H1 (cell line): ENCODE data around the gene AKR7A3. TPM values are rescaled to one million over a fixed set of nuclear protein-coding genes. Genes with fewer than 3 reads are reported as not detected.

Experiments used
- EZH2 ChIP-seq: fragments of 200-600 bp; sonication (generic); IDR thresholded peaks from 2 replicates; pipeline ENCODE4 v1.7.1; 2012; ENCODE audit warnings: low read depth, mild to moderate bottlenecking, moderate library complexity, low read length, inconsistent platforms; ENCODE audit not compliant: severe bottlenecking
- FOSL1 ChIP-seq: IDR thresholded peaks from 2 replicates; pipeline ENCODE4 v1.6.1; 2011; ENCODE audit warnings: mild to moderate bottlenecking, low read depth, low read length, moderate library complexity; ENCODE audit not compliant: insufficient read depth
- RXRA ChIP-seq: IDR thresholded peaks from 2 replicates; pipeline ENCODE4 v1.6.1; 2011; ENCODE audit warnings: low read depth, mild to moderate bottlenecking, low read length, moderate library complexity; ENCODE audit not compliant: insufficient read depth
- SIRT6 ChIP-seq: IDR thresholded peaks from one replicate; pipeline ENCODE4 v1.7.1; 2012; ENCODE audit warnings: low read length, inconsistent platforms
- SP1 ChIP-seq: IDR thresholded peaks from 2 replicates; pipeline ENCODE4 v1.6.1; 2011; ENCODE audit warnings: low read depth, low read length
- SP2 ChIP-seq: IDR thresholded peaks from 2 replicates; pipeline ENCODE4 v1.6.1; 2012; ENCODE audit warnings: mild to moderate bottlenecking, low read length, inconsistent platforms
- TAF7 ChIP-seq: optimal IDR thresholded peaks from 2 replicates; pipeline ENCODE3; 2011; ENCODE audit warnings: low read depth, mild to moderate bottlenecking, inconsistent platforms, low read length, moderate library complexity, borderline replicate concordance
- polyA plus RNA-seq, 7 experiments: library from polyadenylated mRNA; depleted of rRNA in 3 of 7; stranded (reverse) in 5 of 7; unstranded in 2 of 7; fragments of >200 nt in 5 of 7; fragments of 200-250 nt in 2 of 7; gene quantifications; 1 replicate in 5 of 7; 2 replicates in 1 of 7; 4 replicates in 1 of 7; pipeline versions ENCODE4 v1.2.1 to v1.2.3, GENCODE V29; 2011 to 2013; ENCODE audit warnings: missing spikeins in 2 of 7, mixed read lengths in 2 of 7
- total RNA-seq: library from RNA; stranded (reverse); fragmentation: NEBNext Ultra II Directional; extraction: Animal tissue kit (Norgen Biotek cat#: 25700); gene quantifications from 2 replicates; pipeline ENCODE4 v1.2.1, GENCODE V29; 2021
- TF ChIP-seq, protein P1 (sequence below): fragments of 300-600 bp; sonication (generic); IDR thresholded peaks from 2 replicates; pipeline ENCODE4 v1.7.1; 2012; ENCODE audit warnings: low read length, moderate library complexity, mild to moderate bottlenecking, inconsistent platforms; ENCODE audit not compliant: insufficient replicate concordance
- TF ChIP-seq, protein P2 (sequence below), 3 experiments: IDR thresholded peaks; 1 replicate in 2 of 3; 2 replicates in 1 of 3; pipeline versions ENCODE4 v1.5.1 to v1.6.1; 2011; ENCODE audit warnings: low read length in 3 of 3, mild to moderate bottlenecking in 3 of 3, inconsistent platforms in 2 of 3, low read depth in 1 of 3, moderate library complexity in 1 of 3; ENCODE audit not compliant: insufficient read depth in 1 of 3; ENCODE audit errors: control extremely low read depth in 1 of 3

Gene AKR7A3
- total and polyA plus RNA-seq, 2 of the 8 experiments (the other 6 are each of a cell fraction or from before 2014, with no cell fraction given): 0.62 to 0.65 TPM

DNA sequence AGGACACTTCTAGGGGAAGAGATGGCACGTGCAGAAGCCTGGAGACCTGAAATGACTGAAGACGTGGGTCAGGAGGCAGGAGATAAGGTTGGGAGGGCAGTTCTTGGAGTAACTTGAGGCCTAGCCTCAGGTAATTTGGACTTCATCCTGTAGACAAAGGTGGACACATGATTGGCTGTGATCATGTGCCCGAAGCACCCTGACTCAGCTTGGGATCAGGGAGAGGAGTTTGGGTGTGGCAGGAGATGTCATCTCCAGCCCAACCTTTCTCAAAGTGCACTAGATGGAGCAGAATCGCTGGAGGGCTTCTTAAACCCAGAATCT, 25.0 kb upstream of the AKR7A3 start (continued):
- TF ChIP-seq, protein P1, sequence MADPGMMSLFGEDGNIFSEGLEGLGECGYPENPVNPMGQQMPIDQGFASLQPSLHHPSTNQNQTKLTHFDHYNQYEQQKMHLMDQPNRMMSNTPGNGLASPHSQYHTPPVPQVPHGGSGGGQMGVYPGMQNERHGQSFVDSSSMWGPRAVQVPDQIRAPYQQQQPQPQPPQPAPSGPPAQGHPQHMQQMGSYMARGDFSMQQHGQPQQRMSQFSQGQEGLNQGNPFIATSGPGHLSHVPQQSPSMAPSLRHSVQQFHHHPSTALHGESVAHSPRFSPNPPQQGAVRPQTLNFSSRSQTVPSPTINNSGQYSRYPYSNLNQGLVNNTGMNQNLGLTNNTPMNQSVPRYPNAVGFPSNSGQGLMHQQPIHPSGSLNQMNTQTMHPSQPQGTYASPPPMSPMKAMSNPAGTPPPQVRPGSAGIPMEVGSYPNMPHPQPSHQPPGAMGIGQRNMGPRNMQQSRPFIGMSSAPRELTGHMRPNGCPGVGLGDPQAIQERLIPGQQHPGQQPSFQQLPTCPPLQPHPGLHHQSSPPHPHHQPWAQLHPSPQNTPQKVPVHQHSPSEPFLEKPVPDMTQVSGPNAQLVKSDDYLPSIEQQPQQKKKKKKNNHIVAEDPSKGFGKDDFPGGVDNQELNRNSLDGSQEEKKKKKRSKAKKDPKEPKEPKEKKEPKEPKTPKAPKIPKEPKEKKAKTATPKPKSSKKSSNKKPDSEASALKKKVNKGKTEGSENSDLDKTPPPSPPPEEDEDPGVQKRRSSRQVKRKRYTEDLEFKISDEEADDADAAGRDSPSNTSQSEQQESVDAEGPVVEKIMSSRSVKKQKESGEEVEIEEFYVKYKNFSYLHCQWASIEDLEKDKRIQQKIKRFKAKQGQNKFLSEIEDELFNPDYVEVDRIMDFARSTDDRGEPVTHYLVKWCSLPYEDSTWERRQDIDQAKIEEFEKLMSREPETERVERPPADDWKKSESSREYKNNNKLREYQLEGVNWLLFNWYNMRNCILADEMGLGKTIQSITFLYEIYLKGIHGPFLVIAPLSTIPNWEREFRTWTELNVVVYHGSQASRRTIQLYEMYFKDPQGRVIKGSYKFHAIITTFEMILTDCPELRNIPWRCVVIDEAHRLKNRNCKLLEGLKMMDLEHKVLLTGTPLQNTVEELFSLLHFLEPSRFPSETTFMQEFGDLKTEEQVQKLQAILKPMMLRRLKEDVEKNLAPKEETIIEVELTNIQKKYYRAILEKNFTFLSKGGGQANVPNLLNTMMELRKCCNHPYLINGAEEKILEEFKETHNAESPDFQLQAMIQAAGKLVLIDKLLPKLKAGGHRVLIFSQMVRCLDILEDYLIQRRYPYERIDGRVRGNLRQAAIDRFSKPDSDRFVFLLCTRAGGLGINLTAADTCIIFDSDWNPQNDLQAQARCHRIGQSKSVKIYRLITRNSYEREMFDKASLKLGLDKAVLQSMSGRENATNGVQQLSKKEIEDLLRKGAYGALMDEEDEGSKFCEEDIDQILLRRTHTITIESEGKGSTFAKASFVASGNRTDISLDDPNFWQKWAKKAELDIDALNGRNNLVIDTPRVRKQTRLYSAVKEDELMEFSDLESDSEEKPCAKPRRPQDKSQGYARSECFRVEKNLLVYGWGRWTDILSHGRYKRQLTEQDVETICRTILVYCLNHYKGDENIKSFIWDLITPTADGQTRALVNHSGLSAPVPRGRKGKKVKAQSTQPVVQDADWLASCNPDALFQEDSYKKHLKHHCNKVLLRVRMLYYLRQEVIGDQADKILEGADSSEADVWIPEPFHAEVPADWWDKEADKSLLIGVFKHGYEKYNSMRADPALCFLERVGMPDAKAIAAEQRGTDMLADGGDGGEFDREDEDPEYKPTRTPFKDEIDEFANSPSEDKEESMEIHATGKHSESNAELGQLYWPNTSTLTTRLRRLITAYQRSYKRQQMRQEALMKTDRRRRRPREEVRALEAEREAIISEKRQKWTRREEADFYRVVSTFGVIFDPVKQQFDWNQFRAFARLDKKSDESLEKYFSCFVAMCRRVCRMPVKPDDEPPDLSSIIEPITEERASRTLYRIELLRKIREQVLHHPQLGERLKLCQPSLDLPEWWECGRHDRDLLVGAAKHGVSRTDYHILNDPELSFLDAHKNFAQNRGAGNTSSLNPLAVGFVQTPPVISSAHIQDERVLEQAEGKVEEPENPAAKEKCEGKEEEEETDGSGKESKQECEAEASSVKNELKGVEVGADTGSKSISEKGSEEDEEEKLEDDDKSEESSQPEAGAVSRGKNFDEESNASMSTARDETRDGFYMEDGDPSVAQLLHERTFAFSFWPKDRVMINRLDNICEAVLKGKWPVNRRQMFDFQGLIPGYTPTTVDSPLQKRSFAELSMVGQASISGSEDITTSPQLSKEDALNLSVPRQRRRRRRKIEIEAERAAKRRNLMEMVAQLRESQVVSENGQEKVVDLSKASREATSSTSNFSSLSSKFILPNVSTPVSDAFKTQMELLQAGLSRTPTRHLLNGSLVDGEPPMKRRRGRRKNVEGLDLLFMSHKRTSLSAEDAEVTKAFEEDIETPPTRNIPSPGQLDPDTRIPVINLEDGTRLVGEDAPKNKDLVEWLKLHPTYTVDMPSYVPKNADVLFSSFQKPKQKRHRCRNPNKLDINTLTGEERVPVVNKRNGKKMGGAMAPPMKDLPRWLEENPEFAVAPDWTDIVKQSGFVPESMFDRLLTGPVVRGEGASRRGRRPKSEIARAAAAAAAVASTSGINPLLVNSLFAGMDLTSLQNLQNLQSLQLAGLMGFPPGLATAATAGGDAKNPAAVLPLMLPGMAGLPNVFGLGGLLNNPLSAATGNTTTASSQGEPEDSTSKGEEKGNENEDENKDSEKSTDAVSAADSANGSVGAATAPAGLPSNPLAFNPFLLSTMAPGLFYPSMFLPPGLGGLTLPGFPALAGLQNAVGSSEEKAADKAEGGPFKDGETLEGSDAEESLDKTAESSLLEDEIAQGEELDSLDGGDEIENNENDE: no peak
- TF ChIP-seq SIRT6 (no peak), FOSL1 (no peak), SP2 (no peak), SP1 (no peak), RXRA (no peak), TAF7 (no peak), EZH2 (no peak)
- TF ChIP-seq, protein P2, sequence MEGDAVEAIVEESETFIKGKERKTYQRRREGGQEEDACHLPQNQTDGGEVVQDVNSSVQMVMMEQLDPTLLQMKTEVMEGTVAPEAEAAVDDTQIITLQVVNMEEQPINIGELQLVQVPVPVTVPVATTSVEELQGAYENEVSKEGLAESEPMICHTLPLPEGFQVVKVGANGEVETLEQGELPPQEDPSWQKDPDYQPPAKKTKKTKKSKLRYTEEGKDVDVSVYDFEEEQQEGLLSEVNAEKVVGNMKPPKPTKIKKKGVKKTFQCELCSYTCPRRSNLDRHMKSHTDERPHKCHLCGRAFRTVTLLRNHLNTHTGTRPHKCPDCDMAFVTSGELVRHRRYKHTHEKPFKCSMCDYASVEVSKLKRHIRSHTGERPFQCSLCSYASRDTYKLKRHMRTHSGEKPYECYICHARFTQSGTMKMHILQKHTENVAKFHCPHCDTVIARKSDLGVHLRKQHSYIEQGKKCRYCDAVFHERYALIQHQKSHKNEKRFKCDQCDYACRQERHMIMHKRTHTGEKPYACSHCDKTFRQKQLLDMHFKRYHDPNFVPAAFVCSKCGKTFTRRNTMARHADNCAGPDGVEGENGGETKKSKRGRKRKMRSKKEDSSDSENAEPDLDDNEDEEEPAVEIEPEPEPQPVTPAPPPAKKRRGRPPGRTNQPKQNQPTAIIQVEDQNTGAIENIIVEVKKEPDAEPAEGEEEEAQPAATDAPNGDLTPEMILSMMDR (IDR thresholded peaks at IDR 0.05; ENCODE audit: control extremely low read depth in 1 of 3, insufficient read depth in 1 of 3, low read depth in 1 of 3, low read length in 3 of 3): no peak
- TF ChIP-seq, all 59 proteins: peak for 0
